ENCODE results near the gene GABARAPL2.

GABARAPL2 gene

DNA sequence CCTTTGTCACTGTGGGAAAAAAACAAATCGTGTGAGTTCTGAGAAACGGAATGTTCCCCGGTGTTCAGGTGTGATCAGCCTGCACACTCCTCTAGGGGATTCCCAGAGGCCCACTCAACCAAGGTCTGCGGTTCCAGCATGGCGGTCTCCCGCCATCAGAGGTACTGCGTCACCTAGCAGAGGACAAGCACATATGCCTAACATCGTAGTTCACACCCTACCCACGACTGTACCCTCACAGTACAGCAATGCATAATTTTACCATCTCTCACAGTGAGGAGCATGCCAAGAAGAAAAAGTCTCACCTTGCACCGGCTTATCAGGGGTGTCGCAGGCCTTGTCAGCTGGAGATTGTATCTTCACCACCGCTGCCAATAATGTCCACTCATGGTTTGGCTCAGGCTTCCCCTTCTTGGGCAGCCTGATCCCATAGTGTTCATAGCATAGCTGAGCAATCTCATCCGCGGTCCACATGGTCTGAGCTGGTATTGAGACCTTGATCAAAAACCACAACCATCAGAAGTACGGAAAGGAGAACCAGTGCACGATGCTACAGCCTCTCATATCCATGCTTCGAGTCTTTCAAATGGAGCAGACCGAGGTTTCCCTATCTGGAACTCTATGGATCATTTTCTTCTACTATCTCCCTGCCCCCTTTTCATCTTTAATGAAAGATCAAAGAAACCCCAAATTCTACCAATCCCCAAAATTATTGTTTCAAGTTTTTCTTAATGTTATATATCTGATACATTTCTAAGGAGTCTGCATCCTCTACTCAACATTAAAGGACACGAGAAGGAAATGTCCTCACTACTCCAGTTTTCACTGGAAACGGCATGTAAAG, 54.4 kb downstream of the GABARAPL2 start:
- Mint-ChIP-seq H3K27ac (no peak overlapping the region), H3K27me3 (no peaks in the 10 kb centered on the region), H3K36me3 (peaks cover 31 to 52% of the 10 kb centered on the region in 2 donors), H3K4me3 (no peak overlapping the region), H3K4me1 (peaks cover 16 to 28% of the 10 kb centered on the region in 2 donors), H3K9me3 (no peaks in the 10 kb centered on the region)
- ATAC-seq (replicated peaks), result no peak
- DNase-seq, result no peak

DNA sequence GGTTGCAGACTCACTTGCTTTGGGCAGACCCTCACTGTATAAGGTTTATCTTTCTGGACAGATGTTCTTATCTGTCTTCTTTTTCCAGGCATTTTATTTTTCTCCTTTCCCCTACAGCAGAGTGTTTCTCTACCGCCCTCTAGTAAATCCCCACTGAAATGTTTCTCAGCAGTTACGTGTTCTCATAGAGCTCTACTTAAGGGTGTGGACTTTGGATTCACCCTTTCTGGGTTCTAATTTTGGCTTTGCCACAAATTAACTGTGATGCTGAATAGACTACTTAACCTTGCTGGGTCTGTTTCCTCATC, 54.9 kb downstream of the GABARAPL2 start:
- no peaks in the 10 kb centered on the region for H3K27me3 Mint-ChIP-seq
- no peak for ATAC-seq (replicated peaks)
- H3K4me1 Mint-ChIP-seq, result peaks cover 16 to 28% of the 10 kb centered on the region in 2 donors
- no peak overlapping the region for H3K27ac Mint-ChIP-seq
- no peak overlapping the region for H3K4me3 Mint-ChIP-seq
- peaks cover 33 to 52% of the 10 kb centered on the region in 2 donors for H3K36me3 Mint-ChIP-seq
- H3K9me3 Mint-ChIP-seq, result no peaks in the 10 kb centered on the region
- DNase-seq, result no peak

DNA sequence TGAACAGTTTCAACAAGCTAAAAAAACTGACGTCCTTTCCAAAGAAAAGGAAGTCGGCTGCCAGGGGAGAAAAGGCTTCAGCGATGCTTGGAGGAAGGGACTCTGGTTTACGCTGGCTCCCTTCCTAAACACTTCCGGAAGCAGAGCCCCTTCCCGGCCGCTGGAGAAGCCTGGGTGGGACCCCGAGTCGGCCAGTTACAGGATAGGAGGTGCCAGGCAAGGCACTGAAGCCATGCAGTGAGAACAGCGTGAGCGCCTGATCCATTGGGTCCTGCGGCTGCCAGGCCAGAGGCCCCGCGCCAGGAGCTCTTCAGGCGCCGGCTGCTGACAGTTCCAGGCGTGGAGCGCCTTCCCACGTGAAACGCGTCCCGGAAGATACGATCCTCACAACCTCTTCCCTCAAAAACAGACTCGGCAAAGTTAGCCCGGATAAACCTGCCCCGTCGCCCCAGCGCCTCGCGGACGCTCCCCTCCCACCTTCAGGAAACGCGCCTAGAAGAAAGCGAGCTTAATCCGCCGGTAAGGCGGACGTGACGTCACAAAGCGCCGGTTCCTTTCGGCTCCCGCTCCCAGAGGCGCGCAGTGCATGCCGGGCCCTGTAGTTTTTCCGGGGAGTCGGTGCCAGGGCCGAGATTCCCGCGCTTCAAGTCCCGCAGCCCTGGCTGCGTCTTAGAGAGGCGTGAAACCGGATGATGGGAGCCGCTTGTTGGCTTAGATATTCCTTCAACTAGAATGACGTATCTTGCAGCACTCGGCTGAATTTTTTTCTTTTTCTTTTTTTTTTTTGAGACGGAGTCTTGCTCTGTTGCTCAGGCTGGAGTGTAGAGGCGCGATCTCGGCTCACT, 56.8 kb downstream of the GABARAPL2 start, which contains the start of gene ADAT1:
Gene ADAT1, minus strand, starts transcription at position 521 of the 845 bp plus-strand sequence. CDS start 2,482 bp downstream, outside the sequence.
- no peaks in the 10 kb centered on the region for H3K9me3 Mint-ChIP-seq
- peak within 1 kb of the TSS; percentile 93 to 99 for H3K4me3 Mint-ChIP-seq
- DNase-seq, result peak; percentile 96
- peaks cover 40 to 55% of the 10 kb centered on the region in 2 donors for H3K36me3 Mint-ChIP-seq
- peaks cover 19 to 28% of the 10 kb centered on the region in 2 donors for H3K4me1 Mint-ChIP-seq
- peak within 1 kb of the TSS; percentile 97 for H3K27ac Mint-ChIP-seq
- H3K27me3 Mint-ChIP-seq, result no peaks in the 10 kb centered on the region
- ATAC-seq (replicated peaks), result peak; percentile 97 to 99

DNA sequence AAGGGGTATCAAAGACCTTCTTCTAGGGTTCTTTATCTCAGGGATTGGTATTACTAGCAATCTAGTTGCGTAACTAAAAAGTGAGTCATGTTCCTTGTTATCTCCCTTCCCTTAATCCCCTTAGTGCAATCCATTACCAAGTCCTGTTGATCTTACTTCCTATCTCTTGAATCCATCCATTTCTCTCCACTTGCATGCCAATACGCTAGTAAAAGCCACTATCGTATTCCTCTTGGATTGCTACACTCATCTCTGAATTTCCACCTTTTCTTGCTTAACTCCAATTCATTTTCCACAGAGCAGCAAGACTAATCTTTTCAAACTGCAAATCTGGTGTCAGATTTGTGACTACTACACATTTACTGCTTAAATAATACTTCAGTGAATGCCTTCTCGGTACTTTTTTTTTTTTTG, 58.7 kb downstream of the GABARAPL2 start:
- no peak for DNase-seq
- Mint-ChIP-seq H3K9me3 (no peaks in the 10 kb centered on the region), H3K4me1 (peaks cover 21 to 28% of the 10 kb centered on the region in 2 donors), H3K4me3 (peak overlapping the region in 1 of 2 donors; percentile 29), H3K27ac (peak overlapping the region; percentile 0), H3K27me3 (no peaks in the 10 kb centered on the region), H3K36me3 (peaks cover 36 to 62% of the 10 kb centered on the region in 2 donors)
- no peak for ATAC-seq (replicated peaks)

DNA sequence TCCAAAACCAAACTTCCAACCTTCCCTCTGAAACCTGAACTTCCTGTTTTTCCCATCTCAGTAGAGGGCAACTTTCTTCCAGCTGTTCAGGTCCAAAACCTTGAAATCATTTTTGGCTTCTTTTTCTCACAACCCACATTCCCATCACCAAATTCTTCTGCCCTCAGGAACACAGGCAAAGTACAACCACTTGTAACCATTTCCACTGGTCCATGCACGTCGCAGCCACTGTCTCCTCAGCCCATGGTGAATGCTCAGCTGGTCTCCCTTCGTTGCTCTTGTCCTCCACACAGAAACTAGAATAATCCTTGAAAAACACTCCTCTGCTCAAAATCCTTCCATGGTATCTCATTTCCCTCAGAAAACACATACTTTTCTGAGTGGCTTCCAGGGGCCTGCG, 60.6 kb downstream of the GABARAPL2 start:
- ATAC-seq (replicated peaks) (no peak), DNase-seq (no peak)
- H3K27ac Mint-ChIP-seq, result peak overlapping the region; percentile 77
- H3K36me3 Mint-ChIP-seq, result peaks cover 40 to 64% of the 10 kb centered on the region in 2 donors
- no peak overlapping the region for H3K4me3 Mint-ChIP-seq
- H3K9me3 Mint-ChIP-seq, result no peaks in the 10 kb centered on the region
- peaks cover 6 to 10% of the 10 kb centered on the region in 2 donors for H3K4me1 Mint-ChIP-seq
- H3K27me3 Mint-ChIP-seq, result no peaks in the 10 kb centered on the region
